Colonic mucosa (tissue), 4 donors: ENCODE results near the gene PSD4. TPM values are rescaled to one million over a fixed set of nuclear protein-coding genes. Genes with fewer than 3 reads are reported as not detected.
"Not testable (repeated sequence)": the region's sequence is repeated elsewhere in the genome, so short reads cannot be mapped to it uniquely, and the experiment has no call there.

Source experiments
- DNase-seq: peaks from one replicate; pipeline ENCODE4 v3.0.0-alpha.2; 2020
- H3K27ac ChIP-seq: fragments of 200-600 bp; one replicate; pipeline ENCODE4 v1.8.0; 2021
- H3K27me3 ChIP-seq: fragments of 200-600 bp; one replicate; pipeline ENCODE4 v1.8.0; 2021
- H3K36me3 ChIP-seq: fragments of 200-600 bp; one replicate; pipeline ENCODE4 v1.8.0; 2021
- H3K4me1 ChIP-seq: fragments of 200-600 bp; one replicate; pipeline ENCODE4 v1.8.0; 2021; ENCODE audit warnings: mild to moderate bottlenecking
- H3K4me3 ChIP-seq: fragments of 200-600 bp; one replicate; pipeline ENCODE4 v1.8.0; 2021
- H3K9ac ChIP-seq, 2 donors: one replicate each; pipeline ENCODE4 v1.7.0; 2013; ENCODE audit warnings: control low read depth in 2 of 2, low read depth in 2 of 2, low read length in 2 of 2
- H3K9me3 ChIP-seq: fragments of 200-600 bp; one replicate; pipeline ENCODE4 v1.8.0; 2021
- intact Hi-C: fragments of 100-400 bp; cut with DNase I; formaldehyde crosslinking; loops from one replicate; pipeline ENCODE4 v1.14.1; 2022
- total RNA-seq, 2 donors: library from RNA; stranded (reverse); fragmentation: NEBNext Ultra II Directional in 1 of 2; extraction: Animal tissue kit (Norgen Biotek cat#: 25700) in 1 of 2; gene quantifications; one replicate each; pipeline ENCODE4 v1.2.1, GENCODE V29; 2021
- TF ChIP-seq, protein P1 (sequence below): fragments of 200-600 bp; IDR thresholded peaks from one replicate; pipeline ENCODE4 v1.8.0; 2022; ENCODE audit warnings: antibody characterized with exemption, mild to moderate bottlenecking
- donor health status: healthy.
- donor health status: DM: no; HTN: no; CAD: no.
- donor health status: DM: no; HTN: no; CAD: no.

The PSD4 gene
- total RNA-seq, 2 donors from 2014 or later, result 36.5 to 50.6 TPM

DNA sequence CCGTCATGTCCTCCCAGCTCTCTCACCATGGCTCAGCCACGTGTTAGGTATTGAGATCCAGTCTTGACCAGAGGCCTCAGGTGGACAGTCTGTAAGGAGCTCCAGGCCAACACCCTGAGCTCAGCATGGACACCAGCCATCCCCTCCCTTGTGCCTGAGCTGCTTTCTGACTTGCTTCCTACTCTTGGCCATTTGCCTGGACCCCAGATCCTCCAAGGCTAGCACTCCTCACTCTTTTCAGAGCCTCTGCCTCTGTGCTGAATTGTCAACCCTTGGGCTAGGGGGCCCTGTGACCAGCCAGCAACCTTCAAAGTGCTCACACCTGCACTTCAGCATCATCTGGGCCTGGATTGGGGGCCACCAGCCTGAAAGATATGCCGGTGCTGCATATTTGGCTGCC lies 58.4 kb downstream of the PSD4 start:
- TF ChIP-seq, protein P1, sequence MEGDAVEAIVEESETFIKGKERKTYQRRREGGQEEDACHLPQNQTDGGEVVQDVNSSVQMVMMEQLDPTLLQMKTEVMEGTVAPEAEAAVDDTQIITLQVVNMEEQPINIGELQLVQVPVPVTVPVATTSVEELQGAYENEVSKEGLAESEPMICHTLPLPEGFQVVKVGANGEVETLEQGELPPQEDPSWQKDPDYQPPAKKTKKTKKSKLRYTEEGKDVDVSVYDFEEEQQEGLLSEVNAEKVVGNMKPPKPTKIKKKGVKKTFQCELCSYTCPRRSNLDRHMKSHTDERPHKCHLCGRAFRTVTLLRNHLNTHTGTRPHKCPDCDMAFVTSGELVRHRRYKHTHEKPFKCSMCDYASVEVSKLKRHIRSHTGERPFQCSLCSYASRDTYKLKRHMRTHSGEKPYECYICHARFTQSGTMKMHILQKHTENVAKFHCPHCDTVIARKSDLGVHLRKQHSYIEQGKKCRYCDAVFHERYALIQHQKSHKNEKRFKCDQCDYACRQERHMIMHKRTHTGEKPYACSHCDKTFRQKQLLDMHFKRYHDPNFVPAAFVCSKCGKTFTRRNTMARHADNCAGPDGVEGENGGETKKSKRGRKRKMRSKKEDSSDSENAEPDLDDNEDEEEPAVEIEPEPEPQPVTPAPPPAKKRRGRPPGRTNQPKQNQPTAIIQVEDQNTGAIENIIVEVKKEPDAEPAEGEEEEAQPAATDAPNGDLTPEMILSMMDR, result no peak
- no peak for DNase-seq
- H3K4me3 ChIP-seq, result no peak overlapping the region
- no peaks in the 10 kb centered on the region for H3K4me1 ChIP-seq
- H3K9ac ChIP-seq, result no peak overlapping the region
- H3K36me3 ChIP-seq, result no peaks in the 10 kb centered on the region
- intact Hi-C loops, result no loop called here
- H3K27me3 ChIP-seq, result no peaks in the 10 kb centered on the region
- H3K9me3 ChIP-seq, result no peaks in the 10 kb centered on the region
- no peak overlapping the region for H3K27ac ChIP-seq

DNA sequence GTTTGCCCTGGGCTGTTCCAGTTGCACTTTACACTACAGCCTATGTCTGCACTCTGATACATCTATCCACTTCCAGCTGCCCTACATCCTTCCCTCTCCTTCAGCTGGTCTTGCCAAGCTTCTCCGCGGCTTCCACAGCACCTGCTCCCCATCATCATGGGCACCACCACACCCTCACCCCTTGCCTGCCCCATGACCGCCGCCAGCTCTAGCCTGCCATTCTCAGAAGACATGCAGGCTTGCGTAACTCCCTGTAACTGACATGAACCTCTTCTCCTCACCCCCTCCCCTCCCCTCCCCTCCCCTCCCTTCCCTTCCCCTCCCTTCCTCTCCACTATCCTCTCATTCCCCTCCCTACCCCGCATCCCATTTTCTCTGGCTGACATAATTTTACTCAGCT lies 59.0 kb downstream of the PSD4 start:
- Histone ChIP-seq H3K4me1 (no peaks in the 10 kb centered on the region), H3K27me3 (no peaks in the 10 kb centered on the region), H3K4me3 (no peak overlapping the region), H3K27ac (no peak overlapping the region), H3K9ac (no peak overlapping the region), H3K36me3 (no peaks in the 10 kb centered on the region), H3K9me3 (no peaks in the 10 kb centered on the region)
- intact Hi-C loops, result no loop called here
- TF ChIP-seq, protein P1, result no peak
- no peak for DNase-seq

DNA sequence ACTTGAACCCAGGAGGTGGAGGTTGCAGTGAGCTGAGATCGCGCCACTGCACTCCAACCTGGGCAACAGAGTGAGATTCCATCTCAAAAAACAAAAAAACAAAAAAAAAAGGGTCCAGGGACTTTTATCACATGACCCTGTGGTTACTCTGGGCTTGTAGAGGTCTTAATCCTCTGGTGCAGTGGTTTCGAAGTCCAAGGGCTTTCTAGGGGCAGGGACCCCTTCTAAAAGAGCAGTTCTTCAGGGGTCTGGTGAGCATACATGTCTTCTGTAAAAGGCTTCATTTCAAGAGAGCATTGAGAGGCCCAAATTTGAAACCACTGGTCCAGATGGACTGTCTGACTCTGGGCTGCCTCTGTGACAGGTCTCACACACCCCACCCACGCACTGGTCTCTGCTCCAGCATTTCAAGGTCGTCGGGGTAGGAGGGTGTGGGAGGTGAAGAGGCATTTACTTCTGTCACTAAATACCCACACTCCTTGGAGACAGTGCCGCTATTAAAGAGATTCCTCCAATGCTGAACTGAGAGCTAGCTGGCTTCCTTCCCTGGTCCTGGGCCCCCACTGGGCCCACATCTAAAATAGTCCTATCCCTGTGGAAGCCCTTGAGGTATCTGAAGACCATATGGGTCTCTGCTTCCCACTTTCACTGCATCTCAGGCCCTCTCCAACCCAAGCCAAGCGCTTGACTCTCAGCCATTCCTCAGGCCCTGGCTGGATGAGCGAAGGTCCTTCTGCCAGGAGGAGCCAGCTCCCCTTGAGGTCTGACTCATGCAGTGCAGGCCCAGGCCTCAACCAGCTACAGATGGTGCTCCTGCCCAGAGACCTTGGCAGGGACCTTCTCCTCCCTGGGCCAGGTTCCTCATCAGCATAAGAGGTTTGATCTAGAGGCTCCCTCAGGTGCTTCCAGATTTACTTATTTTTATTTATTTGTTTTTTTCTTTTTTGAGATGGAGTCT lies 60.1 kb downstream of the PSD4 start:
- Histone ChIP-seq H3K36me3 (no peaks in the 10 kb centered on the region), H3K27me3 (no peaks in the 10 kb centered on the region), H3K27ac (no peak overlapping the region), H3K9me3 (no peaks in the 10 kb centered on the region), H3K4me1 (no peaks in the 10 kb centered on the region), H3K4me3 (no peak overlapping the region), H3K9ac (no peak overlapping the region)
- intact Hi-C loops, result no loop called here
- TF ChIP-seq, protein P1, result no peak
- no peak for DNase-seq

DNA sequence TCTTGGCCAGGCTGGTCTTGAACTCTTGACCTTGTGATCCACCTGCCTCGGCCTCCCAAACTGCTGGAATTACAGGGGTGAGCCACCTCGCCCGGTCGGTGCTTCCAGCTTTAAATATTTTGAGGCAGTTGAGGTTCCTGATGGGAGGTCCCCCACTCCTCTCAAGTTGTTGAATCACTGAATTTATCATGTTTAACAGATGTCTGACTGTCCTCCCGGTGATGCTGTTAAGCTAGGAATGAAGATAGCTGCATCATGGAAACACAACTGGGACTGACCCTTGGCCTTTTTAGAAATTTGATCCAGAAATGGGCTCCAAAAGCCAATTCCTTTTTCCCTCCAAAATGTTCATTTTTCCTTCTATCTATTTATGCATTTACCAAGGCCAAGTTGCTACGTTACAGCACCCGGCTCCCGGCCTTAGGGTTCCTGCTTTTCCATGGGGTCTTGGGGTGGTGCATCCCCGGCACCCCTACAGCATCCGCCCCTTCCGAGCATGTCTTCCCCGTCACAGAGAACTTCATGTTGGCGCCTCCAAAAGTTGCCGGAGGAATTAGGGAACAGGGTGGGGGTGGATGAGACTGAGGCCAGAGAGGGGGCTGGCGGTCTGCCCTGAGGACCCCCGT lies 61.1 kb downstream of the PSD4 start:
- intact Hi-C loops, result no loop called here
- no peak overlapping the region for H3K4me3 ChIP-seq
- H3K36me3 ChIP-seq, result no peaks in the 10 kb centered on the region
- H3K9ac ChIP-seq, result peak overlapping the region in 1 of 2 donors; percentile 63
- no peak for DNase-seq
- no peaks in the 10 kb centered on the region for H3K27me3 ChIP-seq
- TF ChIP-seq, protein P1, result no peak
- no peak overlapping the region for H3K27ac ChIP-seq
- H3K9me3 ChIP-seq, result no peaks in the 10 kb centered on the region
- no peaks in the 10 kb centered on the region for H3K4me1 ChIP-seq

DNA sequence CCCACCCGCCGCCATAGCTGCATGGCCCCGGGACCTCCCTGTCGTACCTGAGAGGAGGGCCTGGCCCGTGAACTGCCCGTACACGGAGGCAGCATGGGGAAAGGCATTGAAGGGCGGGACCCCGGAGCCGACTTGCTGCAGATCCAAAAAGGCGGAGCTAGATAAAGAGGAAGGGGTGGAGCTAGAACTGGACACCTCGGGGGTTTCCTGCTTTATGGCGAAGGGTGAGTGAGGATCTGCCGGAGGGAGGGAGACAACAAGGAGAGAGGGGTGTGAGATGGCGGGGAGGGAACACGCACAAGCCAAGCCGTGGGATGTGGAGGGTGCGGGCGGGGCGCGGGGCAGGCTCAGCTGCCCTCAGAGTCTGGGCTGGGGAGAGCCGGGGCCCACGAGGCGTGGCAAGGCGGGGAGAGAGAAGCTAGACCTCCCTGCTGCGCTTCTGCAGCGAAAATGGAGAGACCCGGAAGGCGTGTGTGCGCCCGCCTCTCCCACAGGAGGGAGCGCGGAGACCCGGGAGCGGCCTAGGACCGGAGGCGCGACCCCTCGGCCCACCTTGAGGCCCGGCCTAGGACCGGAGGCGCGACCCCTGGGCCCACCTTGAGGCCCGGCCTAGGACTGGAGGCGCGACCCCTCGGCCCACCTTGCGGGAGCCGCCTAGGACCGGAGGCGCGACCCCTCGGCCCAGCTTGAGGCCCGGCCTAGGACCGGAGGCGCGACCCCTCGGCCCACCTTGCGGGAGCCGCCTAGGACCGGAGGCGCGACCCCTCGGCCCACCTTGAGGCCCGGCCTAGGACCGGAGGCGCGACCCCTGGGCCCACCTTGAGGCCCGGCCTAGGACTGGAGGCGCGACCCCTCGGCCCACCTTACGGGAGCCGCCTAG lies 61.8 kb downstream of the PSD4 start:
- H3K4me3 ChIP-seq, H3K9me3 ChIP-seq, H3K36me3 ChIP-seq, H3K27ac ChIP-seq, H3K4me1 ChIP-seq, H3K27me3 ChIP-seq, intact Hi-C loops: not testable (repeated sequence)
- H3K9ac ChIP-seq, result peak overlapping the region in 1 of 2 donors; percentile 63
- DNase-seq, result peak; percentile 61
